Choroid plexus epithelial cell (primary cell): ENCODE data around the gene ANKRD53.
"Not testable (repeated sequence)": the region's sequence is repeated elsewhere in the genome, so short reads cannot be mapped to it uniquely, and the experiment has no call there.

Experiments used
- DNase-seq: peaks from one replicate; pipeline ENCODE4 v3.0.0-alpha.2; 2010; ENCODE audit warnings: low read depth
- H3K4me3 ChIP-seq: 2 replicates; pipeline ENCODE4 v1.5.1; 2011; ENCODE audit warnings: low read depth, mild to moderate bottlenecking, control low read depth, low read length, moderate library complexity
- TF ChIP-seq, protein P1 (sequence below): conservative IDR thresholded peaks from 2 replicates; pipeline ENCODE4 v1.5.1; 2011; ENCODE audit warnings: low read depth, mild to moderate bottlenecking, control low read depth, inconsistent platforms, low read length, moderate library complexity

The ANKRD53 gene

DNA sequence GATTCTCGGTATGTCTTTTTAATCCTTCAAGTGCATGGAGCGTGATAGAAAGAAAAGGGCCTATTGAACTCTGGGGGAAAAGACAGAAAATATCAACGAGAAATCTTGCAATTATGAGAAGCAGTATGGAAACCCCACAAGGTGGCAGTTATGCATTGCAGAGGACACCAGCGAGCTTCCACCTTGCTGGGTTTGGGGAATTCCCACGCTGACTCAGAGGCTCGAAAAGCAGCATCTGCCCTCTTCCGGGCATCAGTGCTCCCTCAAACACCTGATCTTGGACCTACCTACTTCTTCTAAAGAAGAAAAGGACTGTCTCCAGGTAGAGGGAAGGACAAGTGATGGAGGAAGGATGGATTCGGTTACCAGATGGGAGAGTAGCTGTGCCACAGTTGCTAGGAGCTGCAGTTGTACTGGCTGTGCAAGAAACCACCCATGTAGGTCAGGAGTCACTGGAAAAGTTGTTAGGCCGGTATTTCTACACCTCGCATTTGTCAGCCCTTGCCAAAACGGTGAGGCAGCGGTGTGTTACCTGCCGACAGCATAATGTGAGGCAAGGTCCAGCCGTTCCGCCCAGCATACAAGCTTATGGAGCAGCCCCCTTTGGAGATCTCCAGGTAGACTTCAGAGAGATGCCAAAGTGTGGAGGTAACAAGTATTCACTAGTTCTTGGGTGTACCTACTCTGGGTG lies 45.3 kb downstream of the ANKRD53 start:
- not testable (repeated sequence) for H3K4me3 ChIP-seq
- TF ChIP-seq, protein P1, sequence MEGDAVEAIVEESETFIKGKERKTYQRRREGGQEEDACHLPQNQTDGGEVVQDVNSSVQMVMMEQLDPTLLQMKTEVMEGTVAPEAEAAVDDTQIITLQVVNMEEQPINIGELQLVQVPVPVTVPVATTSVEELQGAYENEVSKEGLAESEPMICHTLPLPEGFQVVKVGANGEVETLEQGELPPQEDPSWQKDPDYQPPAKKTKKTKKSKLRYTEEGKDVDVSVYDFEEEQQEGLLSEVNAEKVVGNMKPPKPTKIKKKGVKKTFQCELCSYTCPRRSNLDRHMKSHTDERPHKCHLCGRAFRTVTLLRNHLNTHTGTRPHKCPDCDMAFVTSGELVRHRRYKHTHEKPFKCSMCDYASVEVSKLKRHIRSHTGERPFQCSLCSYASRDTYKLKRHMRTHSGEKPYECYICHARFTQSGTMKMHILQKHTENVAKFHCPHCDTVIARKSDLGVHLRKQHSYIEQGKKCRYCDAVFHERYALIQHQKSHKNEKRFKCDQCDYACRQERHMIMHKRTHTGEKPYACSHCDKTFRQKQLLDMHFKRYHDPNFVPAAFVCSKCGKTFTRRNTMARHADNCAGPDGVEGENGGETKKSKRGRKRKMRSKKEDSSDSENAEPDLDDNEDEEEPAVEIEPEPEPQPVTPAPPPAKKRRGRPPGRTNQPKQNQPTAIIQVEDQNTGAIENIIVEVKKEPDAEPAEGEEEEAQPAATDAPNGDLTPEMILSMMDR, result peak; percentile 16
- peak; percentile 4 for DNase-seq
